Measurements from ENCODE around the gene KIAA0319L.
"Not testable (repeated sequence)": the region's sequence is repeated elsewhere in the genome, so short reads cannot be mapped to it uniquely, and the experiment has no call there.

Gene KIAA0319L

DNA sequence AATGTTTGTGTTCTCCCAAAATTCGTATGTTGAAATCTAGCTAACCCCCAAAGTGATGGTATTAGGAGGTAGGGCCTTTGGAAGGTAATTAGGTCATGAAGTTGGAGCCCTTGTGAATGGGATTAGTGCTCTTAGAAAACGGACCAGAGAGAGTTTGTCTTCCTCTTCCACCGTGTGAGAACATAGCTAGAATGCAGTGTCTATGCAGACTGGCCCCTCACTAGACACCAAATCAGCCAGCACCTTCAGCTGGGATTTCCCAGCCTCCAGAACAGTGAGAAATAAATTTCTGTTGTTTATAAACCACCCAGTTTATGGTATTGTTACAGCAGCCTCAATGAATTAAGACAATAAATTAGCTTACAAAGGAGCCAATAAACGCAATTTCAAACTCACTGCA is 58.0 kb downstream of the KIAA0319L start:
- H3K4me3 ChIP-seq (ENCODE audit: low read depth, low read length) = no peak overlapping the region

DNA sequence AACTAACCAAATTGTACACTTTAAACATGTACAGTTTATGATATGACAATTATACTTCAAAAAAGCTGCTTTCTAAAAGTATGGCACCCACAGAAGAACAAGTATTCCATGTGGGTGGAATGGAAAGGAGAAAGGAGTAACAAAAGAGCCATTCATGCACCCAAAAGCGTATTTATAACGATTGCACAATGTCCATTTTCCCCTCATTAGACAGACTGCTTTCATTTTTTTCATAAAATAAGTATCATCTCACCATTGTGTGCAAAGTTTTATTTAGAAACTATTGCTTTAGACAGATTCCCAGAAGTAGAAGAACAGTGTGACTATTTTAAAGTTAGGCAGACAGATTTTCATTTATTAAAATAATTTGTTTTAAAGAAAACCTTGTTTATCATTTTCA is 59.6 kb downstream of the KIAA0319L start:
- H3K4me3 ChIP-seq (ENCODE audit: low read depth, low read length) = no peak overlapping the region

GRCh38 chr1:35490250-35490649 is 67.0 kb downstream of the KIAA0319L start:
- no peak overlapping the region for H3K4me3 ChIP-seq (ENCODE audit: low read depth, low read length)

DNA sequence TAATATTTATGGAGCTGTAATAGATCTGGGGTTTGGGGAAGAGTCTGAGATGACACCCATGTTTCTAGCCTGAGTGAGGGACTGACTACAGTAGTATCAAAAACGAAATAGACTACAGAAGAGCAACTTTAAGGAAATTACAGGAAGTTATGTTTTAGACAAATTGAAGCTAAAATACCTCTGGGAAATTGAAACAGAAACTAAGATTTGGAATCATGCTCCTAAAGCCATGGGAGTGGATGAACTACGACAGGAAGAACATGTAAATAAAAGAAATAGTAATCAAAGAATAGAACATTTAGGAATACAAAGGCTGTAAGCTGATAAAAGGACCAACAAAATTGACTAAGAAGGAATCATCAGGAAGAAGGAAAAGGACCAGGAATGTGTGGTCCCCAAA is 68.9 kb downstream of the KIAA0319L start:
- H3K4me3 ChIP-seq (ENCODE audit: low read depth, low read length) = no peak overlapping the region

DNA sequence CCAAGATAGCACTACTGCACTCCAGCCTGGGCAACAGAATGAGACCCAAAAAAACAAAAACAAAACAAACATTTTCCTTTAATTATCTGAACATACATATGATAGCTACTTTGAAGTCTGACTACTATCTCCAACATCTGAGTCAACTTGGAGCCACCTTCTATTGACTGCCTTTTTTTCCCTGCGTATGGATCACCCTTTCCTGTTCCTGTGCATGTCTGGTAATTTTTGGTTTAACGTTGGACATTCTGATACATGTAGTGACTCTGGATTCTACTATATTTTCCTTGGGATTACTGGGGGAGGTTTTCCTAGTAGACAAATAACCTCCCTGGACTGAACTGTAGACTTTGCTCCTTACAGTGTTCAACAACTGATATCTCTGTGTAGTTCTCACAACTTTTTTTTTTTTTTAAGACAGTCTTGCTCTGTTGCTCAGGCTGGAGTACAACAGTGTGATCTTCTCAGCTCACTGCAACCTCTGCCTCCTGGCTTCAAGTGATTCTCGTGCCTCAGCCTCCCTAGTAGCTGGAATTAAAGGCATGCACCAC is 70.3 kb downstream of the KIAA0319L start:
- H3K4me3 ChIP-seq (ENCODE audit: low read depth, low read length) = no peak overlapping the region

- H3K4me3 ChIP-seq (ENCODE audit: low read depth, low read length) = no peak overlapping the region
These were observed 76.0 kb downstream of the KIAA0319L start for GRCh38 chr1:35481229-35481628.

GRCh38 chr1:35477870-35478269 is 79.3 kb downstream of the KIAA0319L start:
- H3K4me3 ChIP-seq (ENCODE audit: low read depth, low read length) = no peak overlapping the region

- no peak overlapping the region for H3K4me3 ChIP-seq (ENCODE audit: low read depth, low read length)
These were observed 81.1 kb downstream of the KIAA0319L start for GRCh38 chr1:35475856-35476674.

DNA sequence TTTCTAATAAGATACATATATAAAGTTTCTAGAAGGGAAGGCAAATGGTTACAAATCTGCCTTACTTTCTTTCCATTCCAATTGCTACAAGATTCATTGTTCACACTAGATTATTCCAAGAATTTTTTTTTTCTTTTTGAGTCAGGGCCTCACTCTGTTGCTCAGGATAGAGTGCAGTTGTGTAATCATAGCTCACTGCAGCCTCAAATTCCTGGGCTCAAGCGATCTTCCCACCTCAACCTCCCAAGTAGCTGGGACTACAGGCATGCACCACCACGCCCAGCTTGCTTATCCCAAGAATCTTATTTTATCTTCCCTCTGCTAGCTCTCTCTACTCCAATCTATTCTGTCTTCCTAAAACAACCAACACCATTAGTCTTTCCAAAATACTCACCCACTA is 81.8 kb downstream of the KIAA0319L start:
- no peak overlapping the region for H3K4me3 ChIP-seq (ENCODE audit: low read depth, low read length)

GRCh38 chr1:35473216-35473615 is 84.0 kb downstream of the KIAA0319L start:
- H3K4me3 ChIP-seq (ENCODE audit: low read depth, low read length) = not testable (repeated sequence)

DNA sequence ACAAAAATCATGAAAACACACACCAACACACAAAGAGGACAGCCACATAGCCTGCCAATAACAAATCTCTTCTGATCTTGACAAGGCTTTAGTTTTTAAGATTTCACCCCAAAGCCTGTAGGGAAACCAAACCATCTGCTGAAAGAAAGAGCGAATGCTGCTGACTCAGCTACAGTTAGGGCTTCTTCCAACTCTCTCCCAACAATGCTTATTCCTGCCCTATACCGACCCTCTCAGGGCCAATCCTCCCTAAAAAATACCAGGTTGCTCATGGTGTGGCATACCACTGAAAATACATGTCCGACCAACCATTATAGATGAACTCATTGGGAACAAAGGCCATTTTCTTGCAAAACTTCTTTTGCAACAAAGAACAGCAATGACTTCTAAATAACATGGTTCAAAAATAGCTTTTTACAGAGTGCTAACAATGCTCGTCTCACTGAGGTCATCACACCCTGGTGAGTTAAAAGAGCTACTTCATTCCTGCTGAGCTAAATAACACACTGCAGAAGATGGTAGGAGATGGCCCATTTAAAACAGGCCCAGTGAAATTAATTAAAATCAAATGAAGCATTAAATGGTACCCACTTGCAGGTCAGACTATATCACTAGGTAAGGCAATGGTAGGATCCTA is 86.1 kb downstream of the KIAA0319L start:
- H3K4me3 ChIP-seq (ENCODE audit: low read depth, low read length) = no peak overlapping the region

- no peak overlapping the region for H3K4me3 ChIP-seq (ENCODE audit: low read depth, low read length)
These were observed 91.1 kb downstream of the KIAA0319L start for GRCh38 chr1:35466120-35466519.

GRCh38 chr1:35463749-35464148 is 93.5 kb downstream of the KIAA0319L start:
- H3K4me3 ChIP-seq (ENCODE audit: low read depth, low read length) = not testable (repeated sequence)

GRCh38 chr1:35463232-35463631 is 94.0 kb downstream of the KIAA0319L start:
- no peak overlapping the region for H3K4me3 ChIP-seq (ENCODE audit: low read depth, low read length)

- no peak overlapping the region for H3K4me3 ChIP-seq (ENCODE audit: low read depth, low read length)
These were observed 95.1 kb downstream of the KIAA0319L start for GRCh38 chr1:35461966-35462651.

DNA sequence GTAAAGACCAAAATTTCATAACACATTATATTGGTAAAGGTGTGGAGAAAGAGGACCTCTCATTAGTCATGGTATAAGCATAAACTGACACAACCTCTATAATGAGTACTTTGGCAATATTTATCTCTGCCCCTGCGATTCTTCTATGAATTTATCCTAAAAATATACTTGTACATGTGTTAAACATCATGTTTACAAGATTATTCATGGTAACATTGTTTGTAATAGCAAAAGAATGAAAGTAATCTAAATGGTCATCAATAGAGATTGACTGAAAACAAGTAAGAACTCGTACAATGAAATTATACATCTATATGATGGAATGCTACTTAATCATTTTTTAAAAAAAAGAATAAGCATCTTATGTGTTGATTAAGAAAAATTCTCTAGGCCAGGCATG is 96.4 kb downstream of the KIAA0319L start:
- H3K4me3 ChIP-seq (ENCODE audit: low read depth, low read length) = no peak overlapping the region

GRCh38 chr1:35454616-35455015 is 102.6 kb downstream of the KIAA0319L start:
- no peak overlapping the region for H3K4me3 ChIP-seq (ENCODE audit: low read depth, low read length)

DNA sequence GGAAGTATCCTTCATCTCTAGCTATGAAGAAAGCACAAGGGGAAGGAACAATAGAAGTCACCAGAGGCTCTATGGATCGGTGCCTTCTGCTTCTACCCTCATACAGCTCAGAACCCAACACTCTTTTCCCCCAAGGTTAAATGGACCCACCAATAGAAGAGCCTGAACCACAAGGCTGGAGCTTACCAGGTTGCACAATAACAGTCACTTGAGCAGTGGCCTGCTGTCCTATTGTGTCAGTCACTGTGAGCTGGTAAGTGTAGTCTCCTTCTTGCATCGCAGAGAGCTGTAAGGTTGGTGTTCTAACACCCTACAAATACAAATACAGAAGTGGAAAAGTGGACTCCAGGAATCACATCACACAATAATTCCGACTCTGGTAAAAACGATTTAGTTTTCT is 103.0 kb downstream of the KIAA0319L start:
- no peak overlapping the region for H3K4me3 ChIP-seq (ENCODE audit: low read depth, low read length)

DNA sequence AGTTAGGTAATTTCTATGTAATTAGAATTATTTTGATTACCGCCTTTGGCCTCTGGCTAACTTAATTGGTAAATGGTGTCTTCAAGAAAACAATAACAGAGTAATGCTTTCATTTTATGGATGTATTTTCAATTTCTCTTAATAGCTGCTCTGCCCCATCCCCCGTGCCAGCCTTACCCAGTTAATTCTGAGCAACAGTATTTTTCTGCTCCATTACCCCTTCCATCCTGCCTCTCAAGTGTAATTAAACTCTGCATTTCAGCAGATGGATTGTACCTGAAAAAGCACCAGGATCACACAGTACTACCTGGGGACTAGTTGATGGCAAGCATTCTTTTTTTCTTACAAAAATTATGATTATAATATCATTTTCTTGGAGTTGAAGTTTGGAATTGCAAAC is 104.2 kb downstream of the KIAA0319L start:
- H3K4me3 ChIP-seq (ENCODE audit: low read depth, low read length) = no peak overlapping the region

DNA sequence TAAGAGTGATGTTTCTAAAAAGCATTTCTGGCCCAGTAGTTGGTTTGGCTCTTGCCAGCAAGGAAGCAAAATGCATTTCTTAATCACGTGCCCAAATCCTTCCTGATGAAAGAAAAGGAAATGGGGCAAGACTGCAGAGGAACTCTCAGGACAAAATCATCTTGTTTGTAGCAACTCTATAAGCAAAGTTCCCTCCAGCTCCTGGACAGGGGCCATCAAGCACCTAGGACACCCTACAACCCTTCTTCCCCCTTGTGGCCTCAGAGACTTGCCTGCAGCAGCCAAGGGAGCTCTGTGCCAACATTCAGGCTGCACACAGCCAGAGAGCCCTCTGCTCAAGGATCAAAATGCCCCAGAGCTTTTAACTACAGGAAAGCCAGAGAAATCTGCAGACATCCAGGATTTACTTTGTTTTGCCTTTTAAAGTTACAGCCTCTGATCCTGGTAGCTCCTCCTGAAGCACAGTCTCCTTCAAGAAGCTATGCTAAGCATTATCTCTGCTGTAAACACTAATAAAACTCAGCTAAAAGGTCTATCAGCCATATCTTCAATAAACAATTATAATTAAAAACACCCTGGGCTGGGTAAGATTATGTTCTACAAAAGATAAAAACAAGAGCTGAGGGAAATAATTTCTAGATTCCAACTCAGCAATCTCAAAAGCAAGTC is 105.0 kb downstream of the KIAA0319L start:
- H3K4me3 ChIP-seq (ENCODE audit: low read depth, low read length) = no peak overlapping the region

DNA sequence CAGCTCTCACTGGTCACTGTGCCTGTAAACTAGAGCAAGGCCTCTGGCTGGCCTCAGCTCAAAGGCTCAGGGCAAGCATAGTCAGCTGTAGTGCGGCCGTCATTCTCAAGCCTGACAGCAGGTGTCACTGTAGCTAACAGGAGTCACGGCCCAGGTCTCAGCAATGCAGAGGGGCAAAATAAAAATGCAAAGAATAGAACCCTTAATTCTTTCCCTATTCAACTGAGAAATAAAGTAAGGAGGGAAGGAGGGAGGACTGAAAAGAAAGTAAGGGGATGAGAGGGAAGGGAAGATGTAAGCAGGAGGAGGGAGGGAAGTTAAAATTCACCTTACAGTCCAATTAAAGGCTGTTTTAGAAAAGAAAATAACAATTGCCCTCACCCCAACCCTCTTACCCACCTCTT is 106.1 kb downstream of the KIAA0319L start:
- no peak overlapping the region for H3K4me3 ChIP-seq (ENCODE audit: low read depth, low read length)
